Inflammatory macrophage treated with lipopolysaccharide for 4 hours (primary cell): ENCODE results near the gene DLX2.

Experiments used
- DNase-seq: peaks from one replicate; pipeline ENCODE4 v3.0.0-alpha.2; 2020

The DLX2 gene

DNA sequence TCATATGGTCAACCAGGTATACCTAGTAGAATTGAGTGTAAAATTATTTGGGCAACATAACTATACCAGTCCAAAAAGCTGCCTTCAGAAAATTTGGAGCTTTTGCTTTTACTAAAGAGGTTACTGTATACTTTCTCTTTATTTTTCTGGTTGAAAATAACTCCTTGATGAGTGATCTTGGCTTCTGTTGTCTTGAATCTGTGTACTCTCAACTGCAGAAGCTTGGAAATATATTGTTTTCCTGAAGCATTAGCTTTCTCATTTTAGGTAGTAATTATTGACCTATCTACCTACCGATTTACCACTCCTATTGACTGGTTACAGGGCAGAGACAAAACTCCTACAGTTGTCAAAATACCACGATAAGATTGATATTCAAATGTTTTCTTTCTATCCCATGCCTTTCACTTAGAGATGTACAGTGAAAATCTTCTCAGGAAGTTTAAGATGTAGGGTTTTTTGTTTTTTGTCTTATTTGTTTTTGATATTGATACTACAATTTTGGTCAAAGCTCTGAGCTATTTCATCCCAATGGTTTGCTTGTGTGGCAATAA lies 53.1 kb downstream of the DLX2 start:
- DNase-seq, result no peak
